SU-DHL-6 (cell line): Measurements from ENCODE around the gene HYDIN.

Experiments
- EZH2phosphoT487 ChIP-seq: fragments of 200-600 bp; sonication (generic), shearing (Covaris generic); conservative IDR thresholded peaks from 2 replicates; pipeline ENCODE4 v1.6.1; 2018; ENCODE audit warnings: mild to moderate bottlenecking, antibody characterized with exemption, low read length, moderate library complexity, mixed read lengths
- TF ChIP-seq, protein P1 (sequence below): fragments of 200-600 bp; sonication (generic); IDR thresholded peaks from one replicate; pipeline ENCODE4 v1.5.1; 2017; ENCODE audit warnings: antibody characterized with exemption, mild to moderate bottlenecking, low read length, moderate library complexity; ENCODE audit not compliant: insufficient read depth, poor library complexity, severe bottlenecking

DNA sequence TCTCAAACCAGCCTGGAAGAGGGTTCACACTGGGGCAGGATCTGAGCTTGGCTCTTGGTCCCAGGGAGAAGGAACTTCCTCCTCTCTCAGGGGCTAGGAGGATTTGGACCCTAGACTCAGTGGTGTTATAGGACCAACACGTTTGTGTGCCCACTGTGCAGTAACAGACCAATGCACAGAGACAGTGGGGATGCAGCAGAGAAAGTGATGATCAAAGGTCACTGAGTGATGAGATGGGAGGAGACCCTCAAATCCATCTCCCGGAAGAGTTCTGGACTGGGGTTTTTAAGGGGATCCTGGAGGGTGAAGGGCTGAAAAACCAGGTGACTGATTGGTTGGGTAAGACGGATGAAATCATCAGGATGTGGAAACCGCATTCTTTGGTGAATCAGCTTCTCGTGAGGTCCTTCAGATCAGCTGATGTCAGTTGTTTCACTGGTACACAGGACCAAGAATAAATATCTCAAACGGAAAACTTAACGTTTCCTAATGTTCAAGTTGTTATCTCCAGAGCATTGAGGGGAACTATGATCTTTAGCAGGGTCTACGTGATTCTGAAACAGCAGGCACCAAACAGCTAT, 426.3 kb downstream of the HYDIN start:
- TF ChIP-seq, protein P1, sequence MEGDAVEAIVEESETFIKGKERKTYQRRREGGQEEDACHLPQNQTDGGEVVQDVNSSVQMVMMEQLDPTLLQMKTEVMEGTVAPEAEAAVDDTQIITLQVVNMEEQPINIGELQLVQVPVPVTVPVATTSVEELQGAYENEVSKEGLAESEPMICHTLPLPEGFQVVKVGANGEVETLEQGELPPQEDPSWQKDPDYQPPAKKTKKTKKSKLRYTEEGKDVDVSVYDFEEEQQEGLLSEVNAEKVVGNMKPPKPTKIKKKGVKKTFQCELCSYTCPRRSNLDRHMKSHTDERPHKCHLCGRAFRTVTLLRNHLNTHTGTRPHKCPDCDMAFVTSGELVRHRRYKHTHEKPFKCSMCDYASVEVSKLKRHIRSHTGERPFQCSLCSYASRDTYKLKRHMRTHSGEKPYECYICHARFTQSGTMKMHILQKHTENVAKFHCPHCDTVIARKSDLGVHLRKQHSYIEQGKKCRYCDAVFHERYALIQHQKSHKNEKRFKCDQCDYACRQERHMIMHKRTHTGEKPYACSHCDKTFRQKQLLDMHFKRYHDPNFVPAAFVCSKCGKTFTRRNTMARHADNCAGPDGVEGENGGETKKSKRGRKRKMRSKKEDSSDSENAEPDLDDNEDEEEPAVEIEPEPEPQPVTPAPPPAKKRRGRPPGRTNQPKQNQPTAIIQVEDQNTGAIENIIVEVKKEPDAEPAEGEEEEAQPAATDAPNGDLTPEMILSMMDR, result no peak
- no peak for TF ChIP-seq EZH2phosphoT487
